Adrenal gland (tissue), 12 donors: ENCODE data around the gene EML1. TPM values are rescaled to one million over a fixed set of nuclear protein-coding genes. Genes with fewer than 3 reads are reported as not detected.

ENCODE experiments used
- DNase-seq, 7 donors: peaks; one replicate each; pipeline ENCODE4 v3.0.0-alpha.2; 2019 to 2020
- H3K27ac ChIP-seq, 5 donors: fragments of 200-600 bp; sonication (generic) in 4 of 5; 1 replicate in 3 of 5; 2 replicates in 2 of 5; pipeline versions ENCODE4 v1.5.1 to v1.8.0; 2016 to 2020; ENCODE audit warnings: mild to moderate bottlenecking in 1 of 5
- H3K27me3 ChIP-seq: fragments of 200-600 bp; 2 replicates; pipeline ENCODE4 v1.8.0; 2021
- H3K36me3 ChIP-seq, 2 donors: fragments of 200-600 bp; replicated peaks in 1 of 2; 1 replicate in 1 of 2; 2 replicates in 1 of 2; pipeline versions ENCODE4 v1.5.1 to v1.8.0; 2018 to 2022
- H3K4me1 ChIP-seq, 2 donors: fragments of 200-600 bp; replicated peaks in 1 of 2; 1 replicate in 1 of 2; 2 replicates in 1 of 2; pipeline versions ENCODE4 v1.5.1 to v1.8.0; 2018 to 2021
- H3K4me3 ChIP-seq, 4 donors: fragments of 200-600 bp; sonication (generic) in 3 of 4; one replicate each; pipeline ENCODE4 v1.5.1; 2016 to 2018
- H3K9me3 ChIP-seq, 3 donors: fragments of 200-600 bp; sonication (generic) in 1 of 3; replicated peaks in 1 of 3; 1 replicate in 2 of 3; 2 replicates in 1 of 3; pipeline versions ENCODE4 v1.5.1 to v1.8.0; 2016 to 2021
- POLR2A ChIP-seq, 2 donors: fragments of 450-650 bp; IDR thresholded peaks; one replicate each; pipeline ENCODE4 v1.6.1; 2017; ENCODE audit warnings: antibody characterized with exemption in 2 of 2, mild to moderate bottlenecking in 2 of 2, moderate library complexity in 1 of 2
- WGBS, 4 donors: extraction: QIAGEN DNeasy Blood & Tissue Kit in 2 of 4; methylation state at CpG; one replicate each; pipeline versions ENCODE4 v1.1.5 to v1.1.7; 2013 to 2017; 5-methylcytosine and 5-hydroxymethylcytosine counted together
- intact Hi-C, 2 donors: fragments of 100-400 bp; cut with DNase I; formaldehyde crosslinking; loops; one replicate each; pipeline versions ENCODE4 v1.14.1 to v1.15.0; 2022 to 2023
- polyA plus RNA-seq, 3 donors: library from polyadenylated mRNA; stranded (reverse); fragments of 200-250 nt in 2 of 3; fragments of 350-450 nt in 1 of 3; fragmentation: Illumina TruSeq in 1 of 3; extraction: RNeasy Lipid Tissue Mini Kit (QIAGEN cat#74804) in 1 of 3; gene quantifications; one replicate each; pipeline ENCODE4 v1.2.3, GENCODE V29; 2013 to 2014
- total RNA-seq, 9 donors: library from RNA; depleted of rRNA in 4 of 9; stranded (reverse); fragments of >200 nt in 4 of 9; fragments of 120-200 nt in 1 of 9; fragmentation: NEBNext Ultra II Directional in 1 of 9; extraction: Animal tissue kit (Norgen Biotek cat#: 25700) in 1 of 9; gene quantifications; one replicate each; pipeline versions ENCODE4 v1.1.0 to v1.2.4, GENCODE V29; 2013 to 2023
- TF ChIP-seq, protein P1 (sequence below), 6 experiments: fragments of 450-650 bp in 4 of 6; fragments of 200-600 bp in 2 of 6; sonication (generic) in 1 of 6; IDR thresholded peaks; 1 replicate in 5 of 6; 2 replicates in 1 of 6; pipeline versions ENCODE4 v1.5.1 to v1.8.0; 2016 to 2021; ENCODE audit warnings: antibody characterized with exemption in 6 of 6, mild to moderate bottlenecking in 2 of 6, moderate library complexity in 1 of 6
- donor health status: healthy with polysubstance abuse.
- donor health status: Bipolar disorder and iron deficiency.
- donor health status: DM: yes; HTN: yes; CAD: no.
- donor health status: DM: no; HTN: no; CAD: no.
- donor health status: DM: no; HTN: no; CAD: no.
- donor health status: DM: yes; HTN: yes; CAD: no.

Gene EML1
- total and polyA plus RNA-seq, 12 donors, result 5.5 to 59.5 (median 16.2) TPM

DNA sequence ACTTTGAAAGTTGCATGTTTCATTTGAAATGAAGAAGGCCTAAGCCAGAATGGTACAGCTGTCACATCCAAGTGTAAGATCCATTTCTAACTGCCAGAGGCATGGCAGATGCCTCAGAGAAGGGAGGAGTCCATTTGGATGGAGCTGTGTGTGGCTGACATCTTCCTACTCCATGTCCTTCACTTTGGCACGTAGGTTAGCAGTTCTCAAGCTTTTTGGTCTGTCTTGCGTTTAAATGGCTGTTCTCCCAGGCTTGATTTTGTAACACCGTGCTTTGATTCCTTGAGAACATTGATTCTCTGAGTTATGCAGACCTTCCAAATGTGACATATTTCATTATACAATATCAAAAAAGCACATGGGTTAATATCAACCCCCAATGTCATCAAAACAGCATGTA is 23.4 kb downstream of the EML1 start:
- Histone ChIP-seq H3K27me3 (no peaks in the 10 kb centered on the region), H3K27ac (no peak overlapping the region), H3K4me1 (no peaks in the 10 kb centered on the region), H3K36me3 (no peaks in the 10 kb centered on the region), H3K4me3 (no peak overlapping the region), H3K9me3 (no peaks in the 10 kb centered on the region)
- intact Hi-C loops, result loop anchor here in 1 of 2 donors (10.0 kb wide), 1 partner anchor 48 kb away; no protein-coding TSS in a partner anchor
- TF ChIP-seq POLR2A (IDR thresholded peaks at IDR 0.05), result no peak
- TF ChIP-seq, protein P1, sequence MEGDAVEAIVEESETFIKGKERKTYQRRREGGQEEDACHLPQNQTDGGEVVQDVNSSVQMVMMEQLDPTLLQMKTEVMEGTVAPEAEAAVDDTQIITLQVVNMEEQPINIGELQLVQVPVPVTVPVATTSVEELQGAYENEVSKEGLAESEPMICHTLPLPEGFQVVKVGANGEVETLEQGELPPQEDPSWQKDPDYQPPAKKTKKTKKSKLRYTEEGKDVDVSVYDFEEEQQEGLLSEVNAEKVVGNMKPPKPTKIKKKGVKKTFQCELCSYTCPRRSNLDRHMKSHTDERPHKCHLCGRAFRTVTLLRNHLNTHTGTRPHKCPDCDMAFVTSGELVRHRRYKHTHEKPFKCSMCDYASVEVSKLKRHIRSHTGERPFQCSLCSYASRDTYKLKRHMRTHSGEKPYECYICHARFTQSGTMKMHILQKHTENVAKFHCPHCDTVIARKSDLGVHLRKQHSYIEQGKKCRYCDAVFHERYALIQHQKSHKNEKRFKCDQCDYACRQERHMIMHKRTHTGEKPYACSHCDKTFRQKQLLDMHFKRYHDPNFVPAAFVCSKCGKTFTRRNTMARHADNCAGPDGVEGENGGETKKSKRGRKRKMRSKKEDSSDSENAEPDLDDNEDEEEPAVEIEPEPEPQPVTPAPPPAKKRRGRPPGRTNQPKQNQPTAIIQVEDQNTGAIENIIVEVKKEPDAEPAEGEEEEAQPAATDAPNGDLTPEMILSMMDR (IDR thresholded peaks at IDR 0.05), result no peak
- WGBS, 4 donors, result 46 to 91% (median 75%) methylated on average over 3 of the region's 3 CpGs
- no peak for DNase-seq

DNA sequence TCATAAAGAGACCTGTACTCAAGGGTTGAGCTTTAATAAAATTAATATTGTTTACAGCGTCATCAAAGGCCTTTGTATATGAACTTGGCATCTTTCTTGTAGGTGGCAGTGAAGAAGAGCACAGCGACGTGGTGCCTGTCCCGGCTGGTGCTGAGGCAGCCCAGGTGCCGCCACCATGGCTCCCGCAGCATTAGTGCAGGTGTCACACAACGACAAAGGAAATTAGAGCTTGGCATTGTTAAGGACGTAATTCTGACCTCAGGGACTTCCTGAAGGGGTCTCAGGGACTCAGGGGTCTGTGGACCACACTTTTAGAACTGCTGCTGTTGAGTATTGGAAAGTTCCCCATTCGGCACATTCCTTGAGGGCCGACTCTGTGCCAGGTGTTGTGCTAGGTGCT is 24.1 kb downstream of the EML1 start:
- Histone ChIP-seq H3K27me3 (no peaks in the 10 kb centered on the region), H3K4me1 (no peaks in the 10 kb centered on the region), H3K9me3 (no peaks in the 10 kb centered on the region), H3K27ac (no peak overlapping the region), H3K36me3 (no peaks in the 10 kb centered on the region), H3K4me3 (no peak overlapping the region)
- 91 to 95% (median 92%) methylated on average over 10 of the region's 10 CpGs for WGBS, 4 donors
- intact Hi-C loops, result loop anchor here in 1 of 2 donors (10.0 kb wide), 1 partner anchor 47 kb away; no protein-coding TSS in a partner anchor
- no peak for DNase-seq
- no peak for TF ChIP-seq POLR2A (IDR thresholded peaks at IDR 0.05)
- TF ChIP-seq, protein P1 (IDR thresholded peaks at IDR 0.05), result no peak

DNA sequence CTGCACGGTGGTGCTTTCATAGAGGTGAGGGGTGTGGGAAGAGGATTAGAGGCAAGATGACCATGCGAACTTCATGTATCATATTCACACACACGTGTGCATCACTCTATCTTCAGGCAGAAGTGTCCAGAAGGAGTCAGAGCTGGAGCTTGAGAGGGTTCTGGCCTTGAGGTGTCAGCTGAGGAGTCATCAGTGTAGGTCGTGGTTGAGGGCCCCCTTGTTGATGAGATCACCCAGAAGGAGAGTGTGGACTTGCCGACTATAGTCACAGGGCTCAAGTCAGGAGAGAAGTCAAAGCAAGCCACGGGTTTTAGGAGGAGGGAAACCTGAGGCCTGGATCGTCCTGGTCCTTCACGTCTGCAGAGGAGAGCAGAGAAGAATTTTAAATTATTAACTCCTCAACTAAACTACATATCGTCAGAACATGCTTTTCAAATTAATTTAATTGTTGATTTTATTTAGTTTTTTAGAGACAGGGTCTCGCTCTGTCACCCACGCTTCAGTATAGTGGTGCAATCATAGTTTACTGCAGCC is 25.4 kb downstream of the EML1 start:
- no peak overlapping the region for H3K4me3 ChIP-seq
- no peak overlapping the region for H3K27ac ChIP-seq
- peak in 1 of 7 donors; percentile 41 for DNase-seq
- no peak for TF ChIP-seq POLR2A (IDR thresholded peaks at IDR 0.05)
- TF ChIP-seq, protein P1 (IDR thresholded peaks at IDR 0.05), result no peak
- intact Hi-C loops, result loop anchor here in 1 of 2 donors (10.0 kb wide), 1 partner anchor 46 kb away; no protein-coding TSS in a partner anchor
- 78 to 83% (median 79%) methylated on average over 11 of the region's 11 CpGs for WGBS, 4 donors
- no peaks in the 10 kb centered on the region for H3K9me3 ChIP-seq
- no peaks in the 10 kb centered on the region for H3K27me3 ChIP-seq
- H3K36me3 ChIP-seq, result no peaks in the 10 kb centered on the region
- H3K4me1 ChIP-seq, result no peaks in the 10 kb centered on the region

DNA sequence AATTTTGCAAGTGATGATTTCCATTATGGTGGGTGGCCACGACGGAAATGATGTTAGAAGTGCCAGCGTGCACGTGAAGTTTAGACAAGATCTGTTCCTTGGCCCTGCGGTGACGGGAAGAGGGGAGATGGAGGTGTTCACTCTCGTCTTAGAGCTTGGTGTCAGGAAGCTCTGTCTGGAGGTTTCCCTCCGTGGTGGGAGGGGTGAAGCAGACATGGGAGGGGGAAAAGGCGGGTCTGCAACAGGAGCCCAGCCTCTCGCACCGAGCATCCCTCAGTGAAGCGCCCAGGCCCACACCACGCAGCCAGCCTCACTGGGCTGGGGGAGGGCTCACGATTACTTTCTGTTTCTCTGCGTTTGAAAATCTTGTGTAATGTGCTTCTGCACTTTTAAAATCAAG is 26.3 kb downstream of the EML1 start:
- no peak overlapping the region for H3K4me3 ChIP-seq
- 62 to 76% (median 67%) methylated on average over 15 of the region's 15 CpGs for WGBS, 4 donors
- H3K27ac ChIP-seq, result no peak overlapping the region
- no peaks in the 10 kb centered on the region for H3K36me3 ChIP-seq
- H3K9me3 ChIP-seq, result no peaks in the 10 kb centered on the region
- intact Hi-C loops, result loop anchor here in 1 of 2 donors (10.0 kb wide), 1 partner anchor 45 kb away; no protein-coding TSS in a partner anchor
- TF ChIP-seq, protein P1 (IDR thresholded peaks at IDR 0.05), result no peak
- TF ChIP-seq POLR2A (IDR thresholded peaks at IDR 0.05), result no peak
- no peaks in the 10 kb centered on the region for H3K4me1 ChIP-seq
- H3K27me3 ChIP-seq, result no peaks in the 10 kb centered on the region
- DNase-seq, result peak in 1 of 7 donors; percentile 52
